Neuron (in vitro differentiated cells): ENCODE data around the gene HOXB7.
A peak's percentile ranks its signal among the peaks of the same experiment; 100 is the strongest.

Experiments used
- H2AFZ ChIP-seq: one replicate; pipeline ENCODE4 v1.6.1; 2013; ENCODE audit warnings: low read depth, mild to moderate bottlenecking, inconsistent platforms, low read length, moderate library complexity
- H3K27me3 ChIP-seq: one replicate; pipeline ENCODE4 v1.6.1; 2013; ENCODE audit warnings: low read length; ENCODE audit not compliant: insufficient read depth
- H3K36me3 ChIP-seq: one replicate; pipeline ENCODE4 v1.6.1; 2013; ENCODE audit warnings: low read length; ENCODE audit not compliant: insufficient read depth
- H3K4me1 ChIP-seq: one replicate; pipeline ENCODE4 v1.6.1; 2013; ENCODE audit warnings: low read length; ENCODE audit not compliant: insufficient read depth
- H3K4me3 ChIP-seq: 2 replicates; pipeline ENCODE4 v1.5.1; 2013; ENCODE audit warnings: mild to moderate bottlenecking, low read length, moderate library complexity
- H3K9me3 ChIP-seq: one replicate; pipeline ENCODE4 v1.6.1; 2013; ENCODE audit warnings: low read length

HOXB7 gene

GRCh38 chr17:48615963-48616716 lies 5.3 kb upstream of the HOXB7 start:
- H3K9me3 ChIP-seq, result no peaks in the 10 kb centered on the region
- H3K36me3 ChIP-seq, result no peaks in the 10 kb centered on the region
- H3K4me3 ChIP-seq, result no peak overlapping the region
- H3K4me1 ChIP-seq, result peaks cover 6% of the 10 kb centered on the region
- H2AFZ ChIP-seq, result no peak overlapping the region
- H3K27me3 ChIP-seq, result peaks cover 98% of the 10 kb centered on the region

- H3K4me3 ChIP-seq, result no peak within 1 kb of the TSS
- H3K4me1 ChIP-seq, result peaks cover 6% of the 10 kb centered on the region
- H2AFZ ChIP-seq, result no peak within 1 kb of the TSS
- H3K27me3 ChIP-seq, result peaks cover 98% of the 10 kb centered on the region
- H3K36me3 ChIP-seq, result no peaks in the 10 kb centered on the region
- H3K9me3 ChIP-seq, result no peaks in the 10 kb centered on the region
Measured at GRCh38 chr17:48615047-48615962, 4.5 kb upstream of the HOXB7 start, which contains the start of gene HOXB8. Gene HOXB8 (minus strand): TSS chr17:48615292. CDS start chr17:48614704, 588 bp downstream.

GRCh38 chr17:48613862-48614694 lies 3.3 kb upstream of the HOXB7 start:
- no peak overlapping the region for H3K4me3 ChIP-seq
- H3K36me3 ChIP-seq, result no peaks in the 10 kb centered on the region
- no peak overlapping the region for H2AFZ ChIP-seq
- peaks cover 98% of the 10 kb centered on the region for H3K27me3 ChIP-seq
- peaks cover 6% of the 10 kb centered on the region for H3K4me1 ChIP-seq
- H3K9me3 ChIP-seq, result no peaks in the 10 kb centered on the region

- no peak overlapping the region for H2AFZ ChIP-seq
- peaks cover 97% of the 10 kb centered on the region for H3K27me3 ChIP-seq
- peak overlapping the region; percentile 1 for H3K4me3 ChIP-seq
- no peaks in the 10 kb centered on the region for H3K36me3 ChIP-seq
- H3K9me3 ChIP-seq, result no peaks in the 10 kb centered on the region
- peaks cover 6% of the 10 kb centered on the region for H3K4me1 ChIP-seq
Measured at GRCh38 chr17:48612854-48613691, 2.3 kb upstream of the HOXB7 start.

- H3K4me3 ChIP-seq, result no peak overlapping the region
- no peaks in the 10 kb centered on the region for H3K36me3 ChIP-seq
- peaks cover 96% of the 10 kb centered on the region for H3K27me3 ChIP-seq
Measured at GRCh38 chr17:48612456-48612853, 1.6 kb upstream of the HOXB7 start.

DNA sequence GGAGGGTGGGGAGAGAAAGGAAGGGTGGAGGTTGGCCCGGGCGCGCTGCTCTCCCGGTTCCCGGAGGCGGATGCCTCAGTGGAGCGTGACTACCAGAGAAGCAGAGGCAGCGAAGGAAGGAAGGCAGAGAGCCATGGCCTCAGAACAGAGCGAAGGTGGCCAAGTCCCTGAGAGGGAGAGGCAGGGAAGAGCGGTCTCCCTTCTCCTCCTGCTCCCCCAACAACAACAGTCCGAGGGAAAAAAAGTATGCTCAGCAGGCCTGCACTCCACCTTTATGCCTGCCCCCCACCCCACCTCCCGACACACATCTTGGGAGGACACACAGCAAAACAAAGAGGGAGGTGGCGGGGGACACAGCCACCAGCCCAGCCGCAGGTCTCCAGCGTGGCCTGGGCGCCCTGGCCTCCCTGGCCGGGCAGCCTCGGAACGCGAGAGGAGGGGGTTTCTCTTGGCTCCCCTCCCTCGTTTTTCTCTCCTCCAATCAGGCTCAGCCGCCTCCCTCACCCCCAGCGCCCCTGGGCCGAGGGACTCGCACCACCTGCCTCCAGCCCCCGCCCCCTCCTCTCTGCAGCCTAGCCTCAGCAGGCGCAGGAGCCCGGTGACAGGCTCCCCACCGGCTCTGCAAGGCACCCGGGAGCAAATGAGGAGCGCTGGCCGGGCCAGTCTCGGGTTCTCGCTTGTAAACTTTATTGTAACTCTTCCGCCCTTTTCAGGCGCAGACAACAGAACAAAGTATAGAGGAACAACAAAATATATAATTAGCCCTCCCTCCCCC lies 1.1 kb upstream of the HOXB7 start:
- peaks cover 96% of the 10 kb centered on the region for H3K27me3 ChIP-seq
- no peaks in the 10 kb centered on the region for H3K36me3 ChIP-seq
- H3K4me3 ChIP-seq, result no peak overlapping the region
- H2AFZ ChIP-seq, result no peak overlapping the region
- peaks cover 6% of the 10 kb centered on the region for H3K4me1 ChIP-seq
- no peaks in the 10 kb centered on the region for H3K9me3 ChIP-seq

More at GRCh38 chr17:48612456-48612853, 1.6 kb upstream of the HOXB7 start:
- Histone ChIP-seq H3K9me3 (no peaks in the 10 kb centered on the region), H3K4me1 (peaks cover 6% of the 10 kb centered on the region), H2AFZ (no peak overlapping the region)

GRCh38 chr17:48611213-48611612 lies 396 bp upstream of the HOXB7 start:
- Histone ChIP-seq H3K4me1 (peaks cover 6% of the 10 kb centered on the region), H3K9me3 (no peaks in the 10 kb centered on the region), H3K4me3 (no peak overlapping the region), H2AFZ (no peak overlapping the region), H3K36me3 (no peaks in the 10 kb centered on the region), H3K27me3 (peaks cover 96% of the 10 kb centered on the region)

DNA sequence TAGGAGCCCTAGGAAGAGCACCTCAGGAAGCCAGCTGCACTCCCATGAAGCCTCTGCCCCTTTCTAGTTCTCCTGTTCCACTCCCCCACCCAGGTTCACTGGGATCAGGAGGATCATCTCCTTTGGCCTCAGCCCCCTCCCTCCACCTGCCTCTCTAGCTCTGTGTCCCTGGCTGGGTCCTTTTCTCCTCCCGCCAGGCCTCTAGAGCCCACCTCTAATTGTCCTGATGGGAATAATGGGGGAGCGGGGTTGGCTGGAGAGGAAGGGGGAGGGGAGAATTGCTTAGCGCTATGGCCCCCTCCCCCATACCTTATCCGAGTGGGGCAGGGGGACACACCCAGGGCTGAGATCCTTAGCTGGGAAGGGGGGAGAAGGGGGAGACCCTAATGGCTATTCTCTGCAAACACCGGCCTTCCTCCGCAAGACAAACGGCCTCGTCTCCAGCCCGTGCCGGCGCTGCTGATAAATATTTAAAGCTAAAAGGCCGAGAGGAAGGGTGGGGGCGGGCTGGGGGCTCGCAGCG lies 997 bp downstream of the HOXB7 start:
- H3K27me3 ChIP-seq, result peaks cover 96% of the 10 kb centered on the region
- H3K4me1 ChIP-seq, result peaks cover 6% of the 10 kb centered on the region
- no peak overlapping the region for H3K4me3 ChIP-seq
- H2AFZ ChIP-seq, result no peak overlapping the region
- H3K36me3 ChIP-seq, result no peaks in the 10 kb centered on the region
- H3K9me3 ChIP-seq, result no peaks in the 10 kb centered on the region

DNA sequence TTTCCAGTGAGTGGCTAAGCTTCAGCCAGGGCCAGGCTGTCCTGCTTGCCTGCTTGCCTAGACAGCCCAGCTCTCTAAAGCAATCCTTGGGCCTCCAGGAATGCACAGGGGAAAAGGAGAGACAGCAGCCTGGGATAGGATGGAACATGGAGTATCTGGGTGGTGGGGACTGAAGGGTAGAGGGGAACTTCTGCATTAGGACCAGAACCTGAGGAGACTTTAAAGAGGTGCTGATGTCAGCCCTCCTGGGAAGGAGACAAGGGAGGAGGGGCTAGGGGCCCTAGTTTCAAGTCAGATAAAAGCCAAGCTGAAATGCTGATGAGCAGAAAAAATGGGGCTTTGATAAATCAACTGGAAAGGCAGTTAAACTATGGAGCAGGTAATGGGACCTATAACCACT lies 1.8 kb downstream of the HOXB7 start:
- Histone ChIP-seq H3K4me3 (no peak overlapping the region), H3K27me3 (peaks cover 96% of the 10 kb centered on the region), H3K4me1 (peaks cover 6% of the 10 kb centered on the region), H2AFZ (no peak overlapping the region), H3K9me3 (no peaks in the 10 kb centered on the region), H3K36me3 (no peaks in the 10 kb centered on the region)

DNA sequence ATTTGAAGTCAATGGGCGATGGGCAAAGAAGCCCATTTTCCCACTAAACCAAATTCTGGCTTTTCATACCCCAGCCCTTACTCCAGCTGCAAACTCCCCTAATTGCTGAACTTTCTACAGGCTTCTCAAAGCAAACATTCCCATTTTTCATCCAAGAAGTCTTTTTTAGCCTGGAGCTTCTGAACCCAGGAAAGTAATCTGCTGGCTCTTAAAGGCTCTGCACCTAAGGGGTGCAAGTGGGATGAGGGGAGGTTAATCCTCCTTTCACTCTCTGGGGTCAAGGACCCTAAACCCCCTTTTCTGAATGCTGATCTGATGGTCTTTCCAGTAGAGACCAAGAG lies 2.4 kb downstream of the HOXB7 start:
- Histone ChIP-seq H3K4me1 (peaks cover 6% of the 10 kb centered on the region), H3K4me3 (no peak overlapping the region), H3K27me3 (peaks cover 96% of the 10 kb centered on the region), H3K36me3 (no peaks in the 10 kb centered on the region), H2AFZ (no peak overlapping the region), H3K9me3 (peaks cover 2% of the 10 kb centered on the region)

DNA sequence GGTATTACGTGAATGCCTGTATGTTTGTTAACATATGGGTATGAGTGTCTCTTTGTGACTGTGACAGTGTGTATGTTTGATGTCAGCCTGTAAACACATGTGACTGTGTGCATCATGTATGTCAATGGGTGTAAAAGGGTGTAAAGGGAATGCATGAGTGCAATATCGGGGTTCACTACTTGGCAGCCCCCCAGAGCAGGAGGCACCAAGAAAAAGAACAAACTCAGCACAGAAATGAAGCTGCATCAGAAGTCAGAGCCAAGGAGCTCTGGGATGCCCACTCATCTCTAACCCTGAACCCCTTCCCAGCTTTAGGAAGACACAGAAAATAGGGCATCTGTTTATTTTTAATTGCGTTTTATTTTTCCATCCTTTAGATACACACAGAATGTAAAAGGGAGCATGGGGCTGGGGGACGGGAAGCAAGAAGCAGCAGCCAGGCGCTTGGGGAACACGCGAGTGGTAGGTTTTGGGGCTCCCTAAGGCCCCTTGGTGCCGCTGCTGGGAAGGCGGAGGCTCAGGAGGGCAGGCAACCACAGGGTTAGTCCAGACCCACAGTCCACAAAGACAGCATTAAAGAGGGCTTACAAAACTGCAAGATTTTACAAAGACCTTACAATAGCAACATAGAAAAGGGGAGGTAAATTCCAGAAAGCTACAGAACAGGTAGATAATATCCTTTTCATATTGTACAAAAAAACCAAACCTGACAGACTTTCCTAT lies 3.8 kb downstream of the HOXB7 start:
- Histone ChIP-seq H3K36me3 (no peaks in the 10 kb centered on the region), H3K9me3 (peaks cover 2% of the 10 kb centered on the region), H3K27me3 (peaks cover 94% of the 10 kb centered on the region), H2AFZ (no peak overlapping the region), H3K4me1 (no peaks in the 10 kb centered on the region), H3K4me3 (no peak overlapping the region)
